ENCODE measurements around the gene SRGAP2C. TPM values are rescaled to one million over a fixed set of nuclear protein-coding genes. Genes with fewer than 3 reads are reported as not detected.

The SRGAP2C gene
- 20.4 TPM for total RNA-seq

GRCh38 chr1:121184290-121185127, at the start of gene SRGAP2C, which contains the start of gene FAM72B:
SRGAP2C (plus strand) TSS chr1:121184975; CDS start chr1:121187447, 2,472 bp downstream.
FAM72B (minus strand) TSS chr1:121184340; CDS start chr1:121183489, 851 bp downstream.

Small RNAs within 50 kb of the gene (small RNA-seq; reads per million reads assigned to genes)
- not detected for gene AC243994.1 (ENCODE audit: low replicate concordance)

Other genes with a start within 250 kb of the SRGAP2C start
- 2.2 TPM for gene FAM72B, start 635 bp upstream of the SRGAP2C start, total RNA-seq